Cardiac fibroblast (primary cell): Measurements from ENCODE around the gene STRN3.

Experiments used
- DNase-seq, 2 donors: peaks; one replicate each; pipeline versions ENCODE4 v3.0.0 to v3.0.0-alpha.2; 2010; ENCODE audit warnings: low read depth in 2 of 2
- H3K4me3 ChIP-seq, 2 donors: replicated peaks in 1 of 2; 1 replicate in 1 of 2; 2 replicates in 1 of 2; pipeline ENCODE4 v1.5.1; 2011; ENCODE audit warnings: low read depth in 2 of 2, low read length in 2 of 2, mild to moderate bottlenecking in 2 of 2, moderate library complexity in 1 of 2
- TF ChIP-seq, protein P1 (sequence below): IDR thresholded peaks from one replicate; pipeline ENCODE4 v1.5.1; 2011; ENCODE audit warnings: low read depth, mild to moderate bottlenecking, low read length, inconsistent platforms

STRN3 gene

DNA sequence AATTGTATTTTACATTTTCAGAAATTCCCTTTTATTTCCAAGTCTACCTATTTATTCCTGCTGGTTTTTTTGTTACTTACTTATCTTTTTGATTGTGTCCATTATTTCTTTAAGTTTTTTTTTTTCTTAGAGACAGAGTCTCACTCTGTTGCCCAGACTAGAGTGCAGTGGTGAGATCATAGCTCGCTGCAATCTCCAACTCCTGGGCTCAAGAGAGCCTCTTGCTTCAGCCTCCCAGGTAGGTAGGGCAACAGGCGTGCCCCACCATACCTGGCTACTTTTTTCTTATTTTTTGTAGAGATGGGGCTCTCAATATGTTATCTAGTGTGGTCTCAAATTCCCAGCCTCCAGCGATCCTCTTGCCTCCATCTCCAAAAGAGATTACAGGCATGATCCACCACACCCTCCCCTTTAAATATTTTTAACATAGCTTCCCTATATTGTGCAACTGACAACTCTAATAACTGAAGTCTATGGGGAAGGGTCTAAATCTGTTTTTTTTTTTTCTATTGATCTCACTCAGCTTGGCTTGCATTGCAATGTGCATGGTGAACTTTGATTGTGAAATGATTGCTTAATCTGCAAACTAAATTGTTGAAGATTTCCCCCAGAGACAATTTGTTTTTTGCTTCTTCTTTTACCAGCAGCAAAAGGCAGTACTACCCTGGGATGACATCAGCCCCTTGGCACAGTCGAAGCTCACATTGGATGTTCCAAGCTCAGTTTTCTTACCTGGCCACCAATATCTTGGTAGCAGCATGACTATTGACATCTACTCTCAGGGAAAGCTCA is 177.5 kb downstream of the STRN3 start:
- no peak overlapping the region for H3K4me3 ChIP-seq
- no peak for DNase-seq
- TF ChIP-seq, protein P1, sequence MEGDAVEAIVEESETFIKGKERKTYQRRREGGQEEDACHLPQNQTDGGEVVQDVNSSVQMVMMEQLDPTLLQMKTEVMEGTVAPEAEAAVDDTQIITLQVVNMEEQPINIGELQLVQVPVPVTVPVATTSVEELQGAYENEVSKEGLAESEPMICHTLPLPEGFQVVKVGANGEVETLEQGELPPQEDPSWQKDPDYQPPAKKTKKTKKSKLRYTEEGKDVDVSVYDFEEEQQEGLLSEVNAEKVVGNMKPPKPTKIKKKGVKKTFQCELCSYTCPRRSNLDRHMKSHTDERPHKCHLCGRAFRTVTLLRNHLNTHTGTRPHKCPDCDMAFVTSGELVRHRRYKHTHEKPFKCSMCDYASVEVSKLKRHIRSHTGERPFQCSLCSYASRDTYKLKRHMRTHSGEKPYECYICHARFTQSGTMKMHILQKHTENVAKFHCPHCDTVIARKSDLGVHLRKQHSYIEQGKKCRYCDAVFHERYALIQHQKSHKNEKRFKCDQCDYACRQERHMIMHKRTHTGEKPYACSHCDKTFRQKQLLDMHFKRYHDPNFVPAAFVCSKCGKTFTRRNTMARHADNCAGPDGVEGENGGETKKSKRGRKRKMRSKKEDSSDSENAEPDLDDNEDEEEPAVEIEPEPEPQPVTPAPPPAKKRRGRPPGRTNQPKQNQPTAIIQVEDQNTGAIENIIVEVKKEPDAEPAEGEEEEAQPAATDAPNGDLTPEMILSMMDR, result no peak
